Thyroid gland (tissue), 4 donors: Measurements from ENCODE around the gene CALU. TPM values are rescaled to one million over a fixed set of nuclear protein-coding genes. Genes with fewer than 3 reads are reported as not detected.

Experiments
- DNase-seq, 2 donors: peaks; one replicate each; pipeline ENCODE4 v3.0.0-alpha.2; 2019
- H3K27ac ChIP-seq, 3 donors: fragments of 200-600 bp; sonication (generic); 1 replicate in 2 of 3; 2 replicates in 1 of 3; pipeline ENCODE4 v1.5.1; 2016 to 2019; ENCODE audit warnings: mild to moderate bottlenecking in 1 of 3, moderate library complexity in 1 of 3
- H3K27me3 ChIP-seq: fragments of 200-600 bp; sonication (generic); one replicate; pipeline ENCODE4 v1.5.1; 2019
- H3K36me3 ChIP-seq, 2 donors: fragments of 200-600 bp; sonication (generic); one replicate each; pipeline ENCODE4 v1.5.1; 2016 to 2019
- H3K4me1 ChIP-seq, 2 donors: fragments of 200-600 bp; sonication (generic); one replicate each; pipeline ENCODE4 v1.5.1; 2017 to 2019
- H3K4me3 ChIP-seq, 3 donors: fragments of 200-600 bp; sonication (generic); replicated peaks in 1 of 3; 1 replicate in 2 of 3; 2 replicates in 1 of 3; pipeline ENCODE4 v1.5.1; 2016; ENCODE audit warnings: mild to moderate bottlenecking in 1 of 3
- H3K9me3 ChIP-seq: fragments of 200-600 bp; sonication (generic); one replicate; pipeline ENCODE4 v1.5.1; 2017
- CTCF ChIP-seq, 6 experiments: fragments of 200-600 bp in 3 of 6; fragments of 450-650 bp in 3 of 6; sonication (generic) in 3 of 6; IDR thresholded peaks; one replicate each; pipeline ENCODE4 v1.5.1; 2016 to 2019; ENCODE audit warnings: antibody characterized with exemption in 6 of 6, mild to moderate bottlenecking in 2 of 6, inconsistent platforms in 1 of 6, moderate library complexity in 1 of 6
- POLR2A ChIP-seq, 2 donors: fragments of 450-650 bp; IDR thresholded peaks; one replicate each; pipeline ENCODE4 v1.6.1; 2017; ENCODE audit warnings: antibody characterized with exemption in 2 of 2, mild to moderate bottlenecking in 2 of 2, moderate library complexity in 1 of 2
- WGBS, 2 donors: methylation state at CpG; one replicate each; pipeline ENCODE4 v1.1.5; 2017; 5-methylcytosine and 5-hydroxymethylcytosine counted together
- intact Hi-C: fragments of 100-400 bp; cut with DNase I; formaldehyde crosslinking; loops from one replicate; pipeline ENCODE4 v1.15.1; 2023
- total RNA-seq, 4 donors: library from RNA; depleted of rRNA; stranded (reverse); fragments of >200 nt; gene quantifications; one replicate each; pipeline ENCODE4 v1.2.3, GENCODE V29; 2016

CALU gene
- total RNA-seq, 4 donors from 2014 or later, result 115 to 143 (median 132) TPM

- WGBS, 2 donors, result 47 to 61% methylated on average over 3 of the region's 3 CpGs
- no peaks in the 10 kb centered on the region for H3K9me3 ChIP-seq
- peaks cover 31 to 35% of the 10 kb centered on the region in 2 donors for H3K36me3 ChIP-seq
- H3K4me1 ChIP-seq, result peaks cover 12% of the 10 kb centered on the region in 2 donors
- no peak for TF ChIP-seq CTCF (IDR thresholded peaks at IDR 0.05)
- no peak for TF ChIP-seq POLR2A (IDR thresholded peaks at IDR 0.05)
- intact Hi-C loops, result no loop called here
- peak overlapping the region; percentile 34 to 67 (median 47) for H3K27ac ChIP-seq
- H3K27me3 ChIP-seq, result no peaks in the 10 kb centered on the region
- peak; percentile 69 to 77 for DNase-seq
- H3K4me3 ChIP-seq, result no peak overlapping the region
Measured at GRCh38 chr7:128763541-128763940, 24.4 kb downstream of the CALU start.

- intact Hi-C loops, result no loop called here
- no peak for DNase-seq
- TF ChIP-seq POLR2A (IDR thresholded peaks at IDR 0.05) (no peak), CTCF (IDR thresholded peaks at IDR 0.05) (no peak)
- no peak overlapping the region for H3K27ac ChIP-seq
- no peaks in the 10 kb centered on the region for H3K9me3 ChIP-seq
- peaks cover 28 to 29% of the 10 kb centered on the region in 2 donors for H3K36me3 ChIP-seq
- peaks cover 12% of the 10 kb centered on the region in 2 donors for H3K4me1 ChIP-seq
- 93 to 94% methylated on average over 6 of the region's 6 CpGs for WGBS, 2 donors
- H3K4me3 ChIP-seq, result no peak overlapping the region
- H3K27me3 ChIP-seq, result no peaks in the 10 kb centered on the region
Measured at GRCh38 chr7:128767475-128768110, 28.4 kb downstream of the CALU start.

- TF ChIP-seq POLR2A (IDR thresholded peaks at IDR 0.05) (no peak), CTCF (IDR thresholded peaks at IDR 0.05) (no peak)
- no peaks in the 10 kb centered on the region for H3K27me3 ChIP-seq
- WGBS, 2 donors, result 57 to 61% methylated on average over 2 of the region's 2 CpGs
- DNase-seq, result no peak
- no peaks in the 10 kb centered on the region for H3K9me3 ChIP-seq
- H3K4me1 ChIP-seq, result no peaks in the 10 kb centered on the region
- intact Hi-C loops, result no loop called here
- H3K36me3 ChIP-seq, result peaks cover 28 to 37% of the 10 kb centered on the region in 2 donors
- no peak overlapping the region for H3K4me3 ChIP-seq
- no peak overlapping the region for H3K27ac ChIP-seq
Measured at GRCh38 chr7:128770233-128770632, 31.1 kb downstream of the CALU start.

GRCh38 chr7:128773604-128774003, 34.4 kb downstream of the CALU start:
- Histone ChIP-seq H3K27me3 (no peaks in the 10 kb centered on the region), H3K4me3 (no peak overlapping the region), H3K9me3 (no peaks in the 10 kb centered on the region), H3K27ac (no peak overlapping the region), H3K4me1 (no peaks in the 10 kb centered on the region), H3K36me3 (peaks cover 12 to 26% of the 10 kb centered on the region in 2 donors)
- TF ChIP-seq POLR2A (IDR thresholded peaks at IDR 0.05) (no peak), CTCF (IDR thresholded peaks at IDR 0.05) (no peak)
- intact Hi-C loops, result no loop called here
- WGBS, 2 donors, result 97 to 98% methylated on average over 12 of the region's 12 CpGs
- no peak for DNase-seq

GRCh38 chr7:128774029-128774689, 35.0 kb downstream of the CALU start:
- Histone ChIP-seq H3K27ac (no peak overlapping the region), H3K4me1 (no peaks in the 10 kb centered on the region), H3K36me3 (peaks cover 6 to 23% of the 10 kb centered on the region in 2 donors), H3K4me3 (no peak overlapping the region), H3K27me3 (no peaks in the 10 kb centered on the region), H3K9me3 (no peaks in the 10 kb centered on the region)
- WGBS, 2 donors, result 90 to 91% methylated on average over 13 of the region's 13 CpGs
- DNase-seq, result no peak
- intact Hi-C loops, result no loop called here
- no peak for TF ChIP-seq POLR2A (IDR thresholded peaks at IDR 0.05)
- no peak for TF ChIP-seq CTCF (IDR thresholded peaks at IDR 0.05)
